RWPE1 (cell line): ENCODE measurements around the gene CAMKK2.

Experiments
- CTCF ChIA-PET: fragments of 350-600 bp; sonication (Branson Sonifier 250); formaldehyde crosslinking; extraction: SDS; loops from one replicate; lab custom pipeline; 2021; lab: Yijun Ruan, JAX
- POLR2A ChIA-PET: fragments of 400-600 bp; formaldehyde crosslinking; extraction: SDS; loops from one replicate; lab custom pipeline; 2020; ENCODE audit warnings: antibody characterized with exemption; ENCODE audit not compliant: low non-redundant PET; lab: Yijun Ruan, JAX
- DNase-seq: peaks from one replicate; pipeline ENCODE4 v3.0.0; 2012; ENCODE audit warnings: low spot score
- H3K27ac ChIP-seq: fragments of 450-650 bp; 2 replicates; pipeline ENCODE4 v1.5.1; 2017
- CTCF ChIP-seq: fragments of 450-650 bp; conservative IDR thresholded peaks from 2 replicates; pipeline ENCODE4 v1.5.1; 2017; ENCODE audit warnings: low read depth, mild to moderate bottlenecking

Gene CAMKK2

GRCh38 chr12:121224591-121224990, 71.9 kb downstream of the CAMKK2 start:
- CTCF ChIA-PET = interaction anchor here (0.7 kb wide), 1 partner anchor 217 kb away, joined by 5 read pairs; no protein-coding TSS in a partner anchor
- POLR2A ChIA-PET = no interaction called here

GRCh38 chr12:121223292-121224285, 72.9 kb downstream of the CAMKK2 start:
- CTCF ChIA-PET = interaction anchor here (0.5 to 0.7 kb wide), 3 partner anchors 9 to 218 kb away, joined by 3 to 5 read pairs (median 4); no protein-coding TSS in a partner anchor
- TF ChIP-seq CTCF = no peak; the same call in 1 of the 2 replicates
- no peak overlapping the region for H3K27ac ChIP-seq
- no peak for DNase-seq
- POLR2A ChIA-PET = no interaction called here

More at GRCh38 chr12:121224591-121224990, 71.9 kb downstream of the CAMKK2 start:
- DNase-seq = no peak
- no peak overlapping the region for H3K27ac ChIP-seq
- no peak for TF ChIP-seq CTCF

DNA sequence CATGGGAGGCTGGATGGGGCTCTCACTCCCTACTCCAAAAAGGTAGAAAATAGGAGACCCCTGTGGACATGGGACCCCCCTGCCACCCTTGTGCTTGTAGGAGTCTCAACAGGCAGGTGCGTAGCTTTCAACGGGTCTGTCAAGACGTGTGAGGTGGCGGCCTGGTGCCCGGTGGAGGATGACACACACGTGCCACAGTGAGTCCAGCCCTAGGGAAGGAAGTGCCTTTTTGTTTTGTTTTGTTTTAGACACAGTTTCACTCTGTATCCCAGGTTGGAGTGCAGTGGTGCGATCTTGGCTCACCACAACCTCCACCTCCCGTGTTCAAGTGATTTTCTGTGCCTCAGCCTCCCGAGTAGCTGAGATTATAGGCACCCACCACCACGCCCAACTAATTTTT, 73.7 kb downstream of the CAMKK2 start:
- H3K27ac ChIP-seq = no peak overlapping the region
- no peak for DNase-seq
- no peak for TF ChIP-seq CTCF
- ChIA-PET CTCF (no interaction called here), POLR2A (no interaction called here)

DNA sequence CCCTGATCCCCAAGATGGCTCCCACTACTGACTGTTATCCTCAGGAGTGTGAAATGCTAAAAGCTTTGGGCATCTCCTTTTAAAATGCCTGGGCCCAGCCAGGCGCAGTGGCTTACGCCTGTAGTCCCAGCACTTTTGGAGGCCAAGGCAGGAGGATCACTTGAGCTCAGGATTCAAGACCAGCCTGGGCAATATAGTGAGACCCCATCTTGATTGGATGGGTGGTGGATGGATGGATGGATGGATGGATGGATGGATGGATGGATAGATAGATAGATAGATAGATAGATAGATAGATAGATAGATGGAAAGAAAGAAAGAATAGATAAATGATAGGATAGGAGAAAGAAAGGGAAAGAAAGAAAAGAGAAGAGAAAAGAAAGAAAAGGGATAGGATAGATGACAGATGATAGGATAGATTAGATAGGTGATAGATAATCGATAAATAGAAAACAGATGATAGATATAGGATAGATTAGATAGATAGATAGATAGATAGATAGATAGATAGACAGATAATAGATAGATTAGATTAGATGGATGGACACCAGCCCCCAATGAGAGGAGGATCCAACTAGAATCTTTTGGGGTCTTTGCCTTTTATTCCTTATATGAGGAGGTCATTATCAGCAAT, 77.0 kb downstream of the CAMKK2 start:
- ChIA-PET POLR2A (no interaction called here), CTCF (interaction anchor here (0.5 to 0.6 kb wide), 2 partner anchors 10 to 562 kb away, joined by 3 to 7 read pairs; no protein-coding TSS in a partner anchor)
- no peak for DNase-seq
- no peak overlapping the region for H3K27ac ChIP-seq
- no peak for TF ChIP-seq CTCF

DNA sequence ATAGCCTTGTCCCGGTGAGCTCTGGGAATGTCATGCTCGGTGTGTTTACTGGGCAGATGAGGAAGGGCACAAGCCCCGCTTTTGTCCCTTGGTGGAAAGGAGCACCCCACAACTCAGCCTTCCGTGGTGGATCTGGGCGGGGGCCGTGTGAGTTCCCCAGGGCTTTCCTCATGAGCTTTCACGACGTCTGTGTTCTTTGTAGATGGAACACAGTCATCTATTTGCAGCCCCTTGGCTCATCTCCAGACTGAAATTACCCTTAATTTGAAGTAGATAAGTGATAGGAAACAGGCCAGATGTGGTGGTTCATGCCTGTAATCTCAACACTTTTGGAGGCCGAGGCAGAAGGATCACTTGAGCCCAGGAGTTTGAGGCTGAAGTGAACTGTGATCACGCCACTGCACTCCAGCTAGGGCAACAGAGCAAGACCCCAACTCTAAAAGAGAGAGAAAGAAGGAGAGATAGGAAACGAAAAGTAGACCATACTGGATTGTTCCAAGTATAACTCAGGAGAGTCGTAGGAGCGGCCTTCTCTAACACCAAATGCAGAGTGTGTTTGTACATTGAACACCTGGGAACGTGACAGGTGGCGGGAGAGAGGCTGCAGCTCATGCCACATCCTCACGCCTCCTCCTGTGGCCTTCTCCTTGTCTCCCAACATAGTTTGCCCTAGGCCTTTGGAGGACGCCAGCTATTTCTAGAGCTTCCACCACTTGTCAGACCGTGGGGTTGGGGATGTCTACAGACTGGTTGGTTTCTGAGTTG, 77.7 kb downstream of the CAMKK2 start:
- POLR2A ChIA-PET = no interaction called here
- DNase-seq = no peak
- H3K27ac ChIP-seq = no peak overlapping the region
- no peak for TF ChIP-seq CTCF
- CTCF ChIA-PET = interaction anchor here (0.6 to 0.7 kb wide), 2 partner anchors 69 to 223 kb away, joined by 4 read pairs; no protein-coding TSS in a partner anchor
